Measurements from ENCODE around the gene CLIC5.

Gene CLIC5

GRCh38 chr6:46052479-46052878 is 36.8 kb upstream of the CLIC5 start:
- H3K9me3 ChIP-seq, result no peaks in the 10 kb centered on the region
- H3K27me3 ChIP-seq, result no peaks in the 10 kb centered on the region
- intact Hi-C loops (cut with DNase I; ENCODE audit: low total_unique reads), result no loop called here
- H3K4me3 ChIP-seq, result no peak overlapping the region
- DNase-seq, result no peak
- TF ChIP-seq, protein P1, sequence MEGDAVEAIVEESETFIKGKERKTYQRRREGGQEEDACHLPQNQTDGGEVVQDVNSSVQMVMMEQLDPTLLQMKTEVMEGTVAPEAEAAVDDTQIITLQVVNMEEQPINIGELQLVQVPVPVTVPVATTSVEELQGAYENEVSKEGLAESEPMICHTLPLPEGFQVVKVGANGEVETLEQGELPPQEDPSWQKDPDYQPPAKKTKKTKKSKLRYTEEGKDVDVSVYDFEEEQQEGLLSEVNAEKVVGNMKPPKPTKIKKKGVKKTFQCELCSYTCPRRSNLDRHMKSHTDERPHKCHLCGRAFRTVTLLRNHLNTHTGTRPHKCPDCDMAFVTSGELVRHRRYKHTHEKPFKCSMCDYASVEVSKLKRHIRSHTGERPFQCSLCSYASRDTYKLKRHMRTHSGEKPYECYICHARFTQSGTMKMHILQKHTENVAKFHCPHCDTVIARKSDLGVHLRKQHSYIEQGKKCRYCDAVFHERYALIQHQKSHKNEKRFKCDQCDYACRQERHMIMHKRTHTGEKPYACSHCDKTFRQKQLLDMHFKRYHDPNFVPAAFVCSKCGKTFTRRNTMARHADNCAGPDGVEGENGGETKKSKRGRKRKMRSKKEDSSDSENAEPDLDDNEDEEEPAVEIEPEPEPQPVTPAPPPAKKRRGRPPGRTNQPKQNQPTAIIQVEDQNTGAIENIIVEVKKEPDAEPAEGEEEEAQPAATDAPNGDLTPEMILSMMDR (IDR thresholded peaks at IDR 0.05), result no peak
- peaks cover 0 to 29% (median 0%) of the 10 kb centered on the region in 4 donors for H3K4me1 ChIP-seq
- H3K27ac ChIP-seq, result peak overlapping the region; percentile 44 to 52
- no peaks in the 10 kb centered on the region for H3K36me3 ChIP-seq

GRCh38 chr6:46051962-46052361 is 36.3 kb upstream of the CLIC5 start:
- intact Hi-C loops (cut with DNase I; ENCODE audit: low total_unique reads), result no loop called here
- TF ChIP-seq, protein P1 (IDR thresholded peaks at IDR 0.05), result no peak
- H3K36me3 ChIP-seq, result no peaks in the 10 kb centered on the region
- DNase-seq, result no peak
- peaks cover 0 to 29% (median 0%) of the 10 kb centered on the region in 4 donors for H3K4me1 ChIP-seq
- no peaks in the 10 kb centered on the region for H3K9me3 ChIP-seq
- H3K27ac ChIP-seq, result peak overlapping the region in 1 of 2 donors; percentile 52
- no peaks in the 10 kb centered on the region for H3K27me3 ChIP-seq
- H3K4me3 ChIP-seq, result no peak overlapping the region

- no peak overlapping the region for H3K4me3 ChIP-seq
- no peak overlapping the region for H3K27ac ChIP-seq
- TF ChIP-seq, protein P1 (IDR thresholded peaks at IDR 0.05), result no peak
- peaks cover 0 to 29% (median 0%) of the 10 kb centered on the region in 4 donors for H3K4me1 ChIP-seq
- no peaks in the 10 kb centered on the region for H3K9me3 ChIP-seq
- DNase-seq, result no peak
- H3K27me3 ChIP-seq, result no peaks in the 10 kb centered on the region
- H3K36me3 ChIP-seq, result no peaks in the 10 kb centered on the region
- intact Hi-C loops (cut with DNase I; ENCODE audit: low total_unique reads), result no loop called here
Measured at GRCh38 chr6:46050845-46051405, 35.3 kb upstream of the CLIC5 start.

- intact Hi-C loops (cut with DNase I; ENCODE audit: low total_unique reads), result no loop called here
- Histone ChIP-seq H3K27ac (no peak overlapping the region), H3K36me3 (no peaks in the 10 kb centered on the region), H3K27me3 (no peaks in the 10 kb centered on the region), H3K4me1 (peaks cover 0 to 30% (median 8%) of the 10 kb centered on the region in 4 donors), H3K4me3 (no peak overlapping the region), H3K9me3 (no peaks in the 10 kb centered on the region)
- DNase-seq, result no peak
- TF ChIP-seq, protein P1 (IDR thresholded peaks at IDR 0.05), result no peak
Measured at GRCh38 chr6:46048646-46049297, 33.1 kb upstream of the CLIC5 start.

GRCh38 chr6:46046558-46047174 is 31.0 kb upstream of the CLIC5 start:
- Histone ChIP-seq H3K4me1 (peaks cover 0 to 11% (median 8%) of the 10 kb centered on the region in 4 donors), H3K36me3 (no peaks in the 10 kb centered on the region), H3K9me3 (no peaks in the 10 kb centered on the region), H3K27me3 (no peaks in the 10 kb centered on the region), H3K27ac (no peak overlapping the region), H3K4me3 (no peak overlapping the region)
- intact Hi-C loops (cut with DNase I; ENCODE audit: low total_unique reads), result no loop called here
- no peak for DNase-seq
- TF ChIP-seq, protein P1 (IDR thresholded peaks at IDR 0.05), result no peak

Measured in tibial artery (tissue), 4 donors.